ENCODE results near the gene ASPM. TPM values are rescaled to one million over a fixed set of nuclear protein-coding genes. Genes with fewer than 3 reads are reported as not detected.

The ASPM gene
- total RNA-seq, 1 donor from 2014 or later: 43.0 TPM

DNA sequence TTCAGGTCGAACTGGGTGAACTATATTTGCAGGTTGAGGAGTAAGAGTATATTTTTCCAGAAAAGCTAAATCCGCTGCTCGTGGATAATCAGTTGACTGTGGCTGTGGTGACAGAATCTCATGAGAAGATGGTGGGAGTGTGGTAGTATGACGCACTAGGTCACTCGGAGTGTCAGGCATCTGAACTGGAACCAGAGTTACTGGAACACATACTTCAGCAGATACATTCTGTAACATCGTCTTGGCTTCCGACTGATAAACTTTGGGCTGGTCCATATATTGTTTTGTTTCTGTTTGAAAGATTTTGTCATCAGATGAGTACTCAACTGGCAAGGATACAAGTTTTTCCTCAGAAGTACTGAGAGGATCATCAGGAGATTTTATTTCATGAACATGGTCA is 13.0 kb upstream of the ASPM start:
- intact Hi-C loops (cut with micrococcal nuclease): no loop called here
- no peaks in the 10 kb centered on the region for H3K27me3 Mint-ChIP-seq (ENCODE audit: low read depth)
- H3K27ac Mint-ChIP-seq: no peak overlapping the region
- H3K4me1 Mint-ChIP-seq (ENCODE audit: low read depth): no peaks in the 10 kb centered on the region
- H3K4me3 Mint-ChIP-seq (ENCODE audit: low read depth): no peak overlapping the region
- peaks cover 17% of the 10 kb centered on the region for H3K36me3 Mint-ChIP-seq (ENCODE audit: low read depth)
- no peak for DNase-seq (ENCODE audit: low spot score)
- no peaks in the 10 kb centered on the region for H3K9me3 Mint-ChIP-seq

- Mint-ChIP-seq H3K36me3 (ENCODE audit: low read depth) (peaks cover 13% of the 10 kb centered on the region), H3K4me3 (ENCODE audit: low read depth) (no peak overlapping the region), H3K27ac (no peak overlapping the region), H3K4me1 (ENCODE audit: low read depth) (no peaks in the 10 kb centered on the region), H3K9me3 (no peaks in the 10 kb centered on the region), H3K27me3 (ENCODE audit: low read depth) (no peaks in the 10 kb centered on the region)
- intact Hi-C loops (cut with micrococcal nuclease): no loop called here
- DNase-seq (ENCODE audit: low spot score): no peak
Observed at GRCh38 chr1:197156692-197157091, 10.2 kb upstream of the ASPM start.

DNA sequence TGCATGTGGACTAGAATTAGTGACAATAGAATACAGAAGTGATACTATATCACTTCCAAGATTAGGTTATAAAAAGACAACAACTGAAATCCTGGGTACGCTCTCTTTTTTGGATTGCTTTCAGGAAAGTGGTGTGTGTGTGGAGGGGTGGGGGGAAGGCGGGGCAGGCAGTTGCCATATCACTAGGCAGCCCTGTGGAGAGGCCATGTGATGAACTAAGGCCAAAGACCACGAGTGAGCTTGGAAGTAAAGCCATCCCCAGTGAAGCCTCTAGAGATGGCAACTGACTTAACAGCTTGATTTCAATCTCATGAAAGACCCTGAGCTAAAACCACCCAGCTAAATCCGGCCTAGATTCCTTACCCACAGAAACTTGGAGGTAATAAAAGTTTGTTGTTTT is 6.2 kb upstream of the ASPM start:
- H3K27me3 Mint-ChIP-seq (ENCODE audit: low read depth): no peaks in the 10 kb centered on the region
- DNase-seq (ENCODE audit: low spot score): no peak
- H3K4me1 Mint-ChIP-seq (ENCODE audit: low read depth): no peaks in the 10 kb centered on the region
- H3K27ac Mint-ChIP-seq: no peak overlapping the region
- H3K9me3 Mint-ChIP-seq: no peaks in the 10 kb centered on the region
- no peak overlapping the region for H3K4me3 Mint-ChIP-seq (ENCODE audit: low read depth)
- H3K36me3 Mint-ChIP-seq (ENCODE audit: low read depth): peaks cover 2% of the 10 kb centered on the region
- intact Hi-C loops (cut with micrococcal nuclease): no loop called here

- Mint-ChIP-seq H3K4me1 (ENCODE audit: low read depth) (no peaks in the 10 kb centered on the region), H3K27me3 (ENCODE audit: low read depth) (no peaks in the 10 kb centered on the region), H3K27ac (no peak overlapping the region), H3K9me3 (no peaks in the 10 kb centered on the region), H3K36me3 (ENCODE audit: low read depth) (peaks cover 2% of the 10 kb centered on the region), H3K4me3 (ENCODE audit: low read depth) (no peak overlapping the region)
- DNase-seq (ENCODE audit: low spot score): no peak
- intact Hi-C loops (cut with micrococcal nuclease): no loop called here
Observed at GRCh38 chr1:197151185-197151584, 4.7 kb upstream of the ASPM start.

- Mint-ChIP-seq H3K27me3 (ENCODE audit: low read depth) (no peaks in the 10 kb centered on the region), H3K9me3 (no peaks in the 10 kb centered on the region), H3K4me3 (ENCODE audit: low read depth) (no peak overlapping the region), H3K4me1 (ENCODE audit: low read depth) (no peaks in the 10 kb centered on the region), H3K36me3 (ENCODE audit: low read depth) (peaks cover 2% of the 10 kb centered on the region), H3K27ac (no peak overlapping the region)
- intact Hi-C loops (cut with micrococcal nuclease): no loop called here
- DNase-seq (ENCODE audit: low spot score): no peak
Observed at GRCh38 chr1:197150336-197151005, 4.0 kb upstream of the ASPM start.

DNA sequence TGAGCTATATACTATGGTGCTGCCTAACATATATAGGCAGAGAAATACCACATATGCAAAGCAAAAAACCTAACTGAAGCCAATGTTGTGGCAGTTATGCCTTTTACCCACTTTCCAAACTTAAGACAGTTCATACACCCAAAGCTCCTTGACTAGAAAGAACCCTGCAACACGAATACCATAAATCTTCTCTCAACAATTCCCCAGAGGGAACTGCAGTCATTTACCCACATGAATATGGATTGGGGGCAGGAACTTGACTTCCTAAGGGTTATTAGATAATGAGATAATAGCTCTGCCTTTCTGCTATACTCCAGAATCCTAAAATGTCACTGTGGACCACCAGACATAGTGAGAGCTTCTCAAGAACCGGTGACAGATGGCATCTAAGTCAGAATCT is 2.9 kb upstream of the ASPM start:
- H3K4me1 Mint-ChIP-seq (ENCODE audit: low read depth): peaks cover 5% of the 10 kb centered on the region
- no peak for DNase-seq (ENCODE audit: low spot score)
- intact Hi-C loops (cut with micrococcal nuclease): loop anchor here (5.0 kb wide), 2 partner anchors 47 to 628 kb away; partner anchors contain the start of gene DENND1B
- H3K36me3 Mint-ChIP-seq (ENCODE audit: low read depth): peaks cover 4% of the 10 kb centered on the region
- H3K27ac Mint-ChIP-seq: no peak overlapping the region
- no peaks in the 10 kb centered on the region for H3K27me3 Mint-ChIP-seq (ENCODE audit: low read depth)
- H3K9me3 Mint-ChIP-seq: no peaks in the 10 kb centered on the region
- H3K4me3 Mint-ChIP-seq (ENCODE audit: low read depth): no peak overlapping the region

DNA sequence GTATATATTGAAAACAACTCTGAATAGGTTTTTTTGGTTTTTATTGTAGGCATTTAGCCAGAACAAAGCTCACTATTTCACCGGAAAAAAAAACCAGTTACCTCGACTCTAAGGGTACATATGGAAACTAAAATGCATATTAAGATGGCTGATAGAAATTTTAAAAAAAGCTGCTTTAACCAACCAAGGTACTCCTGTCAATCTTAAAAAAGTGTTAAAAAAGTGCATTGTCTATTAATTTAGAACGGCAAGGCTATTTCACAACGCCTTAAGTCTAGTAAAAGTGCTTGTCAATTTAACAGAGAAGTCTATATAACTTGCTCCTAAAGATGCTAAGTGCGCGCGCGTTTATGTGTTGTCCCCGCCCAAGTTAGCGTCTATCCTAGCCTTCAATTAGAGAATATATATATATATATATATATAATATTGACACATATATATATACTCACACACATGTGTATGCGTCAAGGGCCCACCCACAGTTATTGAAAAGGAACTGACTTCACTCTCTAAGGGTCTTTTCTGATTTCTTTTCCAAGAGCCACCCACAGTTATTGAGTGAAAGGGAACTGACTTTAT is 934 bp downstream of the ASPM start:
- no peak for DNase-seq (ENCODE audit: low spot score)
- Mint-ChIP-seq H3K9me3 (no peaks in the 10 kb centered on the region), H3K27ac (peak overlapping the region; percentile 97), H3K36me3 (ENCODE audit: low read depth) (peaks cover 31% of the 10 kb centered on the region), H3K4me1 (ENCODE audit: low read depth) (peaks cover 36% of the 10 kb centered on the region), H3K27me3 (ENCODE audit: low read depth) (no peaks in the 10 kb centered on the region), H3K4me3 (ENCODE audit: low read depth) (peak overlapping the region; percentile 89)
- intact Hi-C loops (cut with micrococcal nuclease): loop anchor here (5.0 kb wide), 2 partner anchors 43 to 632 kb away; partner anchors contain the start of gene DENND1B

DNA sequence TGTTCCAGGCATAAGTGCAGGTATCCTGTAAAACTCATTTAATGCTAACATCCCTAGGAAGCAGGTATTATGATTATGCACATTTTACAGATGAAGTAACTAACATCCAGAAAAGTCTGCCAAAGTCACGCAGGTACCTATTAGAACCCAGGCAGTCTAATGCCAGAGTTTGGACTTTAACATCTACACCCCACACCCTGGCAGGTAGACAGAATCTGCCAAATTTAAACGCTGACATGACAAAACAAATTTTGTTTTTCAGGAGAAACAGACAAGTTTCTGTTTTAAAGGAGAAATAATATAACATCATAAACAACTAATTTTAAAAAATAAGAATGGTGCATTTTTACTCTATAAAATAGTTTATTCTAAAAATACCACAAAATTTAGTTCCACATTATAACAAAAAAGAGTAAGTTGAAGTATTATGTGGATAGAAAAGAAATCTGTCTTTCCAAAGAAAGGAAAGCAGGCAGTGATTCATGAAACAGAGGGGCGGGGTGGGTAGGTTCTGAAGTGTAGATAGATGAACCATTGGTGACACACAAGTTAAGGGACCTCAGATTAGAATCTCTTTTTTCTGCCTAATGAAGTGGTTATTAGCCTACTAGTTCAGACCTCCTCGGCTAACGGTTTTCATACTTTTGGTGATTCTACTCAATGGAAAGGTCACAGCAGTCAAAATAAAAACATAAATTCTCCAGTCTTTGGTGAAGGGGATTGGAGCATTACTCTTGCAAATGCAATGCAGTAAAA is 1.7 kb downstream of the ASPM start:
- H3K27ac Mint-ChIP-seq: peak overlapping the region; percentile 66
- H3K4me1 Mint-ChIP-seq (ENCODE audit: low read depth): peaks cover 44% of the 10 kb centered on the region
- no peaks in the 10 kb centered on the region for H3K27me3 Mint-ChIP-seq (ENCODE audit: low read depth)
- no peak for DNase-seq (ENCODE audit: low spot score)
- H3K9me3 Mint-ChIP-seq: no peaks in the 10 kb centered on the region
- peak overlapping the region; percentile 89 for H3K4me3 Mint-ChIP-seq (ENCODE audit: low read depth)
- H3K36me3 Mint-ChIP-seq (ENCODE audit: low read depth): peaks cover 37% of the 10 kb centered on the region
- intact Hi-C loops (cut with micrococcal nuclease): loop anchor here (5.0 kb wide), 2 partner anchors 42 to 633 kb away; partner anchors contain the start of gene DENND1B

- no peak for DNase-seq (ENCODE audit: low spot score)
- H3K9me3 Mint-ChIP-seq: no peaks in the 10 kb centered on the region
- no peak overlapping the region for H3K27ac Mint-ChIP-seq
- intact Hi-C loops (cut with micrococcal nuclease): no loop called here
- H3K4me1 Mint-ChIP-seq (ENCODE audit: low read depth): peaks cover 51% of the 10 kb centered on the region
- H3K4me3 Mint-ChIP-seq (ENCODE audit: low read depth): peak overlapping the region; percentile 53
- peaks cover 49% of the 10 kb centered on the region for H3K36me3 Mint-ChIP-seq (ENCODE audit: low read depth)
- no peaks in the 10 kb centered on the region for H3K27me3 Mint-ChIP-seq (ENCODE audit: low read depth)
Observed at GRCh38 chr1:197143276-197143675, 3.2 kb downstream of the ASPM start.

GRCh38 chr1:197141575-197141974 is 4.9 kb downstream of the ASPM start:
- no peak for DNase-seq (ENCODE audit: low spot score)
- H3K36me3 Mint-ChIP-seq (ENCODE audit: low read depth): peaks cover 57% of the 10 kb centered on the region
- H3K4me3 Mint-ChIP-seq (ENCODE audit: low read depth): peak overlapping the region; percentile 57
- no peaks in the 10 kb centered on the region for H3K27me3 Mint-ChIP-seq (ENCODE audit: low read depth)
- intact Hi-C loops (cut with micrococcal nuclease): no loop called here
- no peaks in the 10 kb centered on the region for H3K9me3 Mint-ChIP-seq
- H3K27ac Mint-ChIP-seq: peak overlapping the region; percentile 30
- H3K4me1 Mint-ChIP-seq (ENCODE audit: low read depth): peaks cover 58% of the 10 kb centered on the region

- H3K4me3 Mint-ChIP-seq (ENCODE audit: low read depth): no peak overlapping the region
- peaks cover 59% of the 10 kb centered on the region for H3K4me1 Mint-ChIP-seq (ENCODE audit: low read depth)
- no peaks in the 10 kb centered on the region for H3K27me3 Mint-ChIP-seq (ENCODE audit: low read depth)
- H3K36me3 Mint-ChIP-seq (ENCODE audit: low read depth): peaks cover 61% of the 10 kb centered on the region
- DNase-seq (ENCODE audit: low spot score): no peak
- intact Hi-C loops (cut with micrococcal nuclease): no loop called here
- H3K9me3 Mint-ChIP-seq: no peaks in the 10 kb centered on the region
- peak overlapping the region; percentile 37 for H3K27ac Mint-ChIP-seq
Observed at GRCh38 chr1:197140121-197140520, 6.3 kb downstream of the ASPM start.

DNA sequence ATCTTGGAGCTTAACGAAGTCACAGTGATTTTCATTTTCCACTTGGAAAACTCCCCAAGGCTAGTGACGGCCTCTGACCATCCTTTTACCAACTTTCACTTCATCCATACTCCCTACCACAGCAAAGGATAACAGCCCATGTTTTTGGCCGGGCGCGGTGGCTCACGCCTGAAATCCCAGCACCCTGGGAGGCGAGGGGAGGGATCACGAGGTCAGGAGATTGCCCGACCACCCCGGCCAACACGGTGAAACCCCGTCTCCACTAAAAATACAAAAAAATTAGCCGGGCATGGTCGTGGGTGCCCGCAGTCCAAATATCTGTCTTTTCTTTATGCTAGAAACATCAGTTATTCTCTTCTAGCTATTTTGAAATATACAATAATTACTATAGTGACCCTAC is 7.3 kb downstream of the ASPM start:
- intact Hi-C loops (cut with micrococcal nuclease): no loop called here
- H3K9me3 Mint-ChIP-seq: no peaks in the 10 kb centered on the region
- H3K36me3 Mint-ChIP-seq (ENCODE audit: low read depth): peaks cover 63% of the 10 kb centered on the region
- H3K4me1 Mint-ChIP-seq (ENCODE audit: low read depth): peaks cover 57% of the 10 kb centered on the region
- peak overlapping the region; percentile 46 for H3K27ac Mint-ChIP-seq
- no peak overlapping the region for H3K4me3 Mint-ChIP-seq (ENCODE audit: low read depth)
- no peaks in the 10 kb centered on the region for H3K27me3 Mint-ChIP-seq (ENCODE audit: low read depth)
- no peak for DNase-seq (ENCODE audit: low spot score)

DNA sequence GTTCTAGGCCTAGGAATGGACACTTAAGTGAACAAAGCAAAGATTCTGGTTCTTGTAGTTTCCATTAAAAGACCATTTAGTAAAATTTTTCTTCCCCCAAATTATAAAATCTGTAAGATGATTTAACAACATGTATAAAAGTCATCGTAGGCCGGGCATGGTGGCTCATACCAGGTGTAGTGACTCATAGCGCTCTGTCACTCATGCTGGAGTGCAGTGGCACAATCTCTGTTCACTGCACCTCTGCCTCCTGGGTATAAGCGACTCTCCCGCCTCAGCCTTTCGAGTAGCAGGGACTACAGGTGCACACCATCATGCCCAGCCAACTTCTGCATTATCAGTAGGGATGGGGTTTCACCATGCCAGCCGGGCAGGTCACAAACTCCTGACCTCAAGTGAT is 9.1 kb downstream of the ASPM start:
- Mint-ChIP-seq H3K4me3 (ENCODE audit: low read depth) (no peak overlapping the region), H3K9me3 (no peaks in the 10 kb centered on the region), H3K36me3 (ENCODE audit: low read depth) (peaks cover 65% of the 10 kb centered on the region), H3K27me3 (ENCODE audit: low read depth) (no peaks in the 10 kb centered on the region), H3K27ac (no peak overlapping the region), H3K4me1 (ENCODE audit: low read depth) (peaks cover 41% of the 10 kb centered on the region)
- DNase-seq (ENCODE audit: low spot score): no peak
- intact Hi-C loops (cut with micrococcal nuclease): no loop called here
